Naive thymus-derived CD4-positive, alpha-beta T cell (primary cell): ENCODE measurements around the gene ZFYVE28. TPM values are rescaled to one million over a fixed set of nuclear protein-coding genes. Genes with fewer than 3 reads are reported as not detected.

Experiments used
- ATAC-seq: fragments of 150-1000 bp; cut with Tn5 transposase; 2 replicates; pipeline ENCODE4 v1.10.0; 2021; ENCODE audit warnings: mild to moderate bottlenecking, moderate library complexity
- CTCF ChIA-PET: fragments of 350-600 bp; sonication (Branson Sonifier 250); formaldehyde crosslinking; loops from one replicate; lab custom pipeline; 2021; ENCODE audit warnings: antibody characterized with exemption; lab: Charles Lee
- POLR2A ChIA-PET: fragments of 350-600 bp; sonication (Branson Sonifier 250); formaldehyde crosslinking; loops from one replicate; lab custom pipeline; 2021; ENCODE audit warnings: antibody characterized with exemption, inconsistent platforms; lab: Charles Lee
- DNase-seq, 9 donors: peaks; one replicate each; pipeline versions ENCODE4 v3.0.0 to v3.0.0-alpha.2; 2020 to 2022; ENCODE audit warnings: mixed read lengths in 1 of 9
- H3K27ac ChIP-seq: one replicate; pipeline ENCODE4 v1.7.0; 2013; ENCODE audit warnings: mild to moderate bottlenecking, low read depth, low read length, moderate library complexity
- H3K27me3 ChIP-seq, 2 donors: one replicate each; pipeline ENCODE4 v1.7.0; 2013; ENCODE audit warnings: low read length in 2 of 2, mild to moderate bottlenecking in 2 of 2, moderate library complexity in 2 of 2; ENCODE audit not compliant: control insufficient read depth in 2 of 2, insufficient read depth in 2 of 2
- H3K36me3 ChIP-seq, 3 experiments: 1 replicate in 2 of 3; 2 replicates in 1 of 3; pipeline ENCODE4 v1.7.0; 2013; ENCODE audit warnings: low read length in 3 of 3, mild to moderate bottlenecking in 3 of 3, moderate library complexity in 1 of 3; ENCODE audit not compliant: insufficient read depth in 3 of 3, control insufficient read depth in 2 of 3
- H3K4me1 ChIP-seq, 2 donors: one replicate each; pipeline ENCODE4 v1.7.0; 2013; ENCODE audit warnings: low read length in 2 of 2, mild to moderate bottlenecking in 2 of 2, moderate library complexity in 1 of 2; ENCODE audit not compliant: control insufficient read depth in 2 of 2, insufficient read depth in 2 of 2
- H3K4me3 ChIP-seq: 2 replicates; pipeline ENCODE4 v1.7.0; 2013; ENCODE audit warnings: mild to moderate bottlenecking, low read length
- H3K9me3 ChIP-seq, 3 experiments: 1 replicate in 2 of 3; 2 replicates in 1 of 3; pipeline ENCODE4 v1.7.0; 2013; ENCODE audit warnings: low read length in 3 of 3; ENCODE audit not compliant: control insufficient read depth in 2 of 3
- H3K27ac Mint-ChIP-seq, 9 donors: one replicate each; pipeline ENCODE4 v1.8.0; 2020 to 2022; ENCODE audit warnings: mixed read lengths in 9 of 9, mild to moderate bottlenecking in 8 of 9, moderate library complexity in 5 of 9, inconsistent platforms in 2 of 9
- H3K27me3 Mint-ChIP-seq, 5 donors: one replicate each; pipeline ENCODE4 v1.8.0; 2021 to 2022; ENCODE audit warnings: mixed read lengths in 5 of 5, mild to moderate bottlenecking in 1 of 5
- H3K36me3 Mint-ChIP-seq, 5 donors: one replicate each; pipeline ENCODE4 v1.8.0; 2020 to 2022; ENCODE audit warnings: mixed read lengths in 5 of 5, mild to moderate bottlenecking in 3 of 5, inconsistent platforms in 1 of 5
- H3K4me1 Mint-ChIP-seq, 7 donors: one replicate each; pipeline ENCODE4 v1.8.0; 2020 to 2022; ENCODE audit warnings: mixed read lengths in 7 of 7, mild to moderate bottlenecking in 3 of 7, inconsistent platforms in 1 of 7
- H3K4me3 Mint-ChIP-seq, 10 donors: one replicate each; pipeline ENCODE4 v1.8.0; 2020 to 2022; ENCODE audit warnings: mild to moderate bottlenecking in 10 of 10, mixed read lengths in 10 of 10, moderate library complexity in 6 of 10, inconsistent platforms in 2 of 10
- H3K9me3 Mint-ChIP-seq, 11 donors: one replicate each; pipeline ENCODE4 v1.8.0; 2020 to 2022; ENCODE audit warnings: mixed read lengths in 11 of 11, mild to moderate bottlenecking in 4 of 11, inconsistent platforms in 1 of 11, moderate library complexity in 1 of 11
- intact Hi-C, 2 donors: fragments of 100-400 bp; cut with micrococcal nuclease; formaldehyde crosslinking; loops; one replicate each; pipeline ENCODE4 v1.15.1; 2023
- polyA plus RNA-seq, 2 donors: library from polyadenylated mRNA; unstranded; fragments of 300-500 nt; fragmentation: Illumina TruSeq; gene quantifications; one replicate each; pipeline ENCODE4 v1.2.3, GENCODE V29; 2021
- total RNA-seq, 6 experiments: library from RNA in 5 of 6; stranded (reverse) in 5 of 6; gene quantifications; 1 replicate in 5 of 6; 2 replicates in 1 of 6; pipeline ENCODE4 v1.2.3 and lab custom pipeline; 2021 to 2026

The ZFYVE28 gene
- total and polyA plus RNA-seq, 7 experiments from 2014 or later, result 6.1 to 26.5 (median 15.9) TPM

GRCh38 chr4:2253160-2254084 is 165.0 kb downstream of the ZFYVE28 start:
- H3K9me3 ChIP-seq, result no peaks in the 10 kb centered on the region
- POLR2A ChIA-PET, result no interaction called here
- H3K36me3 Mint-ChIP-seq, result peaks cover 0 to 9% (median 0%) of the 10 kb centered on the region in 5 donors
- DNase-seq (peak in 1 of 9 donors; percentile 5), ATAC-seq (no peak)
- no peak overlapping the region for H3K27ac ChIP-seq
- no peak overlapping the region for H3K4me3 ChIP-seq
- H3K9me3 Mint-ChIP-seq, result no peaks in the 10 kb centered on the region
- no peaks in the 10 kb centered on the region for H3K4me1 ChIP-seq
- peaks cover 6 to 90% (median 6%) of the 10 kb centered on the region in 3 experiments for H3K36me3 ChIP-seq
- H3K27ac Mint-ChIP-seq, result peak overlapping the region in 2 of 9 donors; percentile 34 to 72
- peaks cover 0 to 4% (median 0%) of the 10 kb centered on the region in 7 donors for H3K4me1 Mint-ChIP-seq
- no peak overlapping the region for H3K4me3 Mint-ChIP-seq
- no peaks in the 10 kb centered on the region for H3K27me3 ChIP-seq
- CTCF ChIA-PET, result no interaction called here
- intact Hi-C loops, result no loop called here
- no peaks in the 10 kb centered on the region for H3K27me3 Mint-ChIP-seq

- H3K4me3 ChIP-seq, result no peak overlapping the region
- no peak for DNase-seq
- intact Hi-C loops, result no loop called here
Measured at GRCh38 chr4:2252530-2253091, 165.8 kb downstream of the ZFYVE28 start.

GRCh38 chr4:2251795-2252529 is 166.5 kb downstream of the ZFYVE28 start:
- Histone ChIP-seq H3K4me1 (no peaks in the 10 kb centered on the region), H3K27ac (no peak overlapping the region), H3K27me3 (no peaks in the 10 kb centered on the region), H3K36me3 (peaks cover 6 to 84% (median 6%) of the 10 kb centered on the region in 3 experiments), H3K4me3 (no peak overlapping the region), H3K9me3 (no peaks in the 10 kb centered on the region)
- H3K4me1 Mint-ChIP-seq, result peaks cover 0 to 4% (median 0%) of the 10 kb centered on the region in 7 donors
- DNase-seq (peak in 2 of 9 donors; percentile 8 to 19), ATAC-seq (no peak)
- peak overlapping the region in 1 of 9 donors; percentile 43 for H3K27ac Mint-ChIP-seq
- no peaks in the 10 kb centered on the region for H3K27me3 Mint-ChIP-seq
- no peaks in the 10 kb centered on the region for H3K9me3 Mint-ChIP-seq
- H3K36me3 Mint-ChIP-seq, result peaks cover 0 to 9% (median 0%) of the 10 kb centered on the region in 5 donors
- intact Hi-C loops, result no loop called here
- ChIA-PET CTCF (no interaction called here), POLR2A (interaction anchor here (1.5 kb wide), 1 partner anchor 11 kb away, joined by 6 read pairs; the partner anchor contains the start of gene MXD4)
- H3K4me3 Mint-ChIP-seq, result no peak overlapping the region

More at GRCh38 chr4:2252530-2253091, 165.8 kb downstream of the ZFYVE28 start:
- H3K9me3 Mint-ChIP-seq, result no peaks in the 10 kb centered on the region
- peaks cover 0 to 4% (median 0%) of the 10 kb centered on the region in 7 donors for H3K4me1 Mint-ChIP-seq
- Histone ChIP-seq H3K4me1 (no peaks in the 10 kb centered on the region), H3K27ac (no peak overlapping the region), H3K36me3 (peaks cover 6 to 90% (median 6%) of the 10 kb centered on the region in 3 experiments), H3K9me3 (no peaks in the 10 kb centered on the region), H3K27me3 (no peaks in the 10 kb centered on the region)
- CTCF ChIA-PET, result no interaction called here
- H3K4me3 Mint-ChIP-seq, result no peak overlapping the region
- no peaks in the 10 kb centered on the region for H3K27me3 Mint-ChIP-seq
- POLR2A ChIA-PET, result no interaction called here
- ATAC-seq, result no peak
- H3K27ac Mint-ChIP-seq, result peak overlapping the region in 1 of 9 donors; percentile 72
- H3K36me3 Mint-ChIP-seq, result peaks cover 0 to 9% (median 0%) of the 10 kb centered on the region in 5 donors

- Histone ChIP-seq H3K36me3 (peaks cover 6 to 78% (median 6%) of the 10 kb centered on the region in 3 experiments), H3K27me3 (no peaks in the 10 kb centered on the region), H3K27ac (no peak overlapping the region), H3K4me3 (no peak overlapping the region), H3K9me3 (no peaks in the 10 kb centered on the region), H3K4me1 (no peaks in the 10 kb centered on the region)
- peaks cover 0 to 4% (median 0%) of the 10 kb centered on the region in 7 donors for H3K4me1 Mint-ChIP-seq
- ChIA-PET POLR2A (interaction anchor here (1.5 kb wide), 1 partner anchor 11 kb away, joined by 6 read pairs; the partner anchor contains the start of gene MXD4), CTCF (no interaction called here)
- DNase-seq (peak in 2 of 9 donors; percentile 6 to 20), ATAC-seq (no peak)
- H3K4me3 Mint-ChIP-seq, result no peak overlapping the region
- intact Hi-C loops, result no loop called here
- H3K27me3 Mint-ChIP-seq, result no peaks in the 10 kb centered on the region
- peaks cover 0 to 9% (median 0%) of the 10 kb centered on the region in 5 donors for H3K36me3 Mint-ChIP-seq
- no peaks in the 10 kb centered on the region for H3K9me3 Mint-ChIP-seq
- H3K27ac Mint-ChIP-seq, result peak overlapping the region in 1 of 9 donors; percentile 43
Measured at GRCh38 chr4:2251073-2251794, 167.2 kb downstream of the ZFYVE28 start.

GRCh38 chr4:2250357-2251072 is 167.9 kb downstream of the ZFYVE28 start:
- Mint-ChIP-seq H3K27ac (no peak overlapping the region), H3K4me1 (peaks cover under 1 to 5% (median under 1%) of the 10 kb centered on the region in 7 donors), H3K27me3 (no peaks in the 10 kb centered on the region), H3K9me3 (no peaks in the 10 kb centered on the region), H3K36me3 (peaks cover 0 to 9% (median 0%) of the 10 kb centered on the region in 5 donors), H3K4me3 (no peak overlapping the region)
- no peaks in the 10 kb centered on the region for H3K27me3 ChIP-seq
- peak in 1 of 9 donors; percentile 20 for DNase-seq
- ATAC-seq, result no peak
- H3K36me3 ChIP-seq, result peaks cover 6 to 73% (median 6%) of the 10 kb centered on the region in 3 experiments
- no peak overlapping the region for H3K4me3 ChIP-seq
- no peak overlapping the region for H3K27ac ChIP-seq
- intact Hi-C loops, result no loop called here
- H3K4me1 ChIP-seq, result no peaks in the 10 kb centered on the region
- POLR2A ChIA-PET, result interaction anchor here (1.5 kb wide), 1 partner anchor 12 kb away, joined by 6 read pairs; the partner anchor contains the start of gene MXD4
- CTCF ChIA-PET, result interaction anchor here (0.6 kb wide), 1 partner anchor 159 kb away, joined by 3 read pairs; no protein-coding TSS in a partner anchor
- H3K9me3 ChIP-seq, result no peaks in the 10 kb centered on the region
